ENCODE measurements around the gene CDC73. TPM values are rescaled to one million over a fixed set of nuclear protein-coding genes. Genes with fewer than 3 reads are reported as not detected.
"Not testable (repeated sequence)": the region's sequence is repeated elsewhere in the genome, so short reads cannot be mapped to it uniquely, and the experiment has no call there.

Gene CDC73
- polyA plus RNA-seq, 2 donors, result 6.2 to 14.5 TPM

- H3K9me3 ChIP-seq (ENCODE audit: control insufficient read depth in 2 of 2, insufficient read depth in 1 of 2, low read depth in 1 of 2, low read length in 1 of 2), result no peaks in the 10 kb centered on the region
- no peaks in the 10 kb centered on the region for H3K36me3 ChIP-seq (ENCODE audit: control insufficient read depth in 2 of 2, insufficient read depth in 2 of 2, low read length in 1 of 2)
- H3K27me3 ChIP-seq (ENCODE audit: control insufficient read depth in 1 of 2, insufficient read depth in 2 of 2, low read length in 2 of 2), result no peaks in the 10 kb centered on the region
- no peaks in the 10 kb centered on the region for H3K4me1 ChIP-seq (ENCODE audit: control insufficient read depth in 2 of 2, insufficient read depth in 2 of 2, low read length in 1 of 2)
- no peak overlapping the region for H3K27ac ChIP-seq (ENCODE audit: low read depth in 2 of 2, low read length in 1 of 2)
- H3K4me3 ChIP-seq (ENCODE audit: low read depth in 1 of 2, low read length in 2 of 2), result no peak overlapping the region
- 39 to 48% methylated on average over 6 of the region's 6 CpGs for WGBS, 2 donors
Observed at GRCh38 chr1:193111641-193112090, 10.2 kb upstream of the CDC73 start.

GRCh38 chr1:193113258-193113991 is 8.4 kb upstream of the CDC73 start:
- Histone ChIP-seq H3K9me3 (ENCODE audit: control insufficient read depth in 2 of 2, insufficient read depth in 1 of 2, low read depth in 1 of 2, low read length in 1 of 2) (no peaks in the 10 kb centered on the region), H3K27me3 (ENCODE audit: control insufficient read depth in 1 of 2, insufficient read depth in 2 of 2, low read length in 2 of 2) (no peaks in the 10 kb centered on the region), H3K27ac (ENCODE audit: low read depth in 2 of 2, low read length in 1 of 2) (no peak overlapping the region), H3K4me1 (ENCODE audit: control insufficient read depth in 2 of 2, insufficient read depth in 2 of 2, low read length in 1 of 2) (no peaks in the 10 kb centered on the region), H3K36me3 (ENCODE audit: control insufficient read depth in 2 of 2, insufficient read depth in 2 of 2, low read length in 1 of 2) (no peaks in the 10 kb centered on the region), H3K4me3 (ENCODE audit: low read depth in 1 of 2, low read length in 2 of 2) (no peak overlapping the region)
- 68 to 78% methylated on average over 9 of the region's 9 CpGs for WGBS, 2 donors

GRCh38 chr1:193113992-193114332 is 7.9 kb upstream of the CDC73 start:
- Histone ChIP-seq H3K4me3 (ENCODE audit: low read depth in 1 of 2, low read length in 2 of 2) (no peak overlapping the region), H3K9me3 (ENCODE audit: control insufficient read depth in 2 of 2, insufficient read depth in 1 of 2, low read depth in 1 of 2, low read length in 1 of 2) (no peaks in the 10 kb centered on the region), H3K4me1 (ENCODE audit: control insufficient read depth in 2 of 2, insufficient read depth in 2 of 2, low read length in 1 of 2) (no peaks in the 10 kb centered on the region), H3K36me3 (ENCODE audit: control insufficient read depth in 2 of 2, insufficient read depth in 2 of 2, low read length in 1 of 2) (no peaks in the 10 kb centered on the region), H3K27ac (ENCODE audit: low read depth in 2 of 2, low read length in 1 of 2) (no peak overlapping the region), H3K27me3 (ENCODE audit: control insufficient read depth in 1 of 2, insufficient read depth in 2 of 2, low read length in 2 of 2) (no peaks in the 10 kb centered on the region)

- Histone ChIP-seq H3K4me1 (ENCODE audit: control insufficient read depth in 2 of 2, insufficient read depth in 2 of 2, low read length in 1 of 2) (no peaks in the 10 kb centered on the region), H3K36me3 (ENCODE audit: control insufficient read depth in 2 of 2, insufficient read depth in 2 of 2, low read length in 1 of 2) (no peaks in the 10 kb centered on the region), H3K27ac (ENCODE audit: low read depth in 2 of 2, low read length in 1 of 2) (no peak overlapping the region), H3K27me3 (ENCODE audit: control insufficient read depth in 1 of 2, insufficient read depth in 2 of 2, low read length in 2 of 2) (no peaks in the 10 kb centered on the region), H3K4me3 (ENCODE audit: low read depth in 1 of 2, low read length in 2 of 2) (no peak overlapping the region), H3K9me3 (ENCODE audit: control insufficient read depth in 2 of 2, insufficient read depth in 1 of 2, low read depth in 1 of 2, low read length in 1 of 2) (no peaks in the 10 kb centered on the region)
- whole genome bisulfite sequencing, 2 donors, result 76 to 77% methylated on average over 6 of the region's 6 CpGs
Observed at GRCh38 chr1:193114485-193115095, 7.2 kb upstream of the CDC73 start.

GRCh38 chr1:193115629-193116227 is 6.1 kb upstream of the CDC73 start:
- H3K27me3 ChIP-seq (ENCODE audit: control insufficient read depth in 1 of 2, insufficient read depth in 2 of 2, low read length in 2 of 2), result no peaks in the 10 kb centered on the region
- no peaks in the 10 kb centered on the region for H3K4me1 ChIP-seq (ENCODE audit: control insufficient read depth in 2 of 2, insufficient read depth in 2 of 2, low read length in 1 of 2)
- no peaks in the 10 kb centered on the region for H3K9me3 ChIP-seq (ENCODE audit: control insufficient read depth in 2 of 2, insufficient read depth in 1 of 2, low read depth in 1 of 2, low read length in 1 of 2)
- no peak overlapping the region for H3K4me3 ChIP-seq (ENCODE audit: low read depth in 1 of 2, low read length in 2 of 2)
- H3K36me3 ChIP-seq (ENCODE audit: control insufficient read depth in 2 of 2, insufficient read depth in 2 of 2, low read length in 1 of 2), result no peaks in the 10 kb centered on the region
- H3K27ac ChIP-seq (ENCODE audit: low read depth in 2 of 2, low read length in 1 of 2), result no peak overlapping the region
- 70 to 71% methylated on average over 1 of the region's 1 CpG for WGBS, 2 donors

DNA sequence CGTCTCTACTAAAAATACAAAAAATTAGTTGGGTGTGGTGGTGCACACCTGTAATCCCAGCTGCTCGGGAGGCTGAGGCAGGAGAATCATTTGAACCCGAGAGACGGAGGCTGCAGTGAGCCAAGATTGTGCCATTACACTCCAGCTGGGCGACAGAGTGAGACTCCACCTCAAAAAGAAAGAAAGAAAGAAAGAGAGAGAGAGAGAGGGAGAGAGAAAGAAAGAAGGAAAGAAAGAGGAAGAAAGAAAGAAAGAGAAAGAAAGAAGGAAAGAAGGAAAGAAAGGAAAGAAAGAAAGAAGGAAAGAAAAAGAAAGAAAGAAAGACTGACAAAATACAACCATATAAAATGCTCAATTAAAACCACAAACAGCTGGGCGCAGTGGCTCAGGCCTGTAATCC is 4.7 kb upstream of the CDC73 start:
- H3K9me3 ChIP-seq (ENCODE audit: control insufficient read depth in 2 of 2, insufficient read depth in 1 of 2, low read depth in 1 of 2, low read length in 1 of 2); H3K27me3 ChIP-seq (ENCODE audit: control insufficient read depth in 1 of 2, insufficient read depth in 2 of 2, low read length in 2 of 2); H3K36me3 ChIP-seq (ENCODE audit: control insufficient read depth in 2 of 2, insufficient read depth in 2 of 2, low read length in 1 of 2); H3K4me1 ChIP-seq (ENCODE audit: control insufficient read depth in 2 of 2, insufficient read depth in 2 of 2, low read length in 1 of 2); H3K4me3 ChIP-seq (ENCODE audit: low read depth in 1 of 2, low read length in 2 of 2); H3K27ac ChIP-seq (ENCODE audit: low read depth in 2 of 2, low read length in 1 of 2): not testable (repeated sequence)
- 94 to 96% methylated on average over 6 of the region's 6 CpGs for WGBS, 2 donors

DNA sequence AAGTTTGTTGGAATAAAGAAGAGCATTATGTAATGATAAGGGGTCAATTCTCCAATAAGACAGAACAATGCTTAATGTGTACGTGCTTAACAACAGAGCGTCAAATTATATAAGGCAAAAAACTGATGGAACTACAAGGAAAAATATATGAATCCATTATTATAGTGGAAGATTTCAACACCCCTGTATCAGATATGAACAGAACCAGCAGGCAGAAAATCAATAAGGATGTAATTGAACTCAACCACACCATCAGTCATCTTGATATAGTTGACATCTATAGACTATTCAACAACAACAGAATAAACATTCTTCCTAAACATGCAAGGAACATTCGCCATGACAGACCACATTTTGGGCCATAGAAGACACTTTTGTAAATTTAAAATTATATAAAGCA is 3.6 kb upstream of the CDC73 start:
- H3K9me3 ChIP-seq (ENCODE audit: control insufficient read depth in 2 of 2, insufficient read depth in 1 of 2, low read depth in 1 of 2, low read length in 1 of 2), result no peaks in the 10 kb centered on the region

GRCh38 chr1:193118803-193119730 is 2.8 kb upstream of the CDC73 start:
- Histone ChIP-seq H3K27ac (ENCODE audit: low read depth in 2 of 2, low read length in 1 of 2) (no peak overlapping the region), H3K4me1 (ENCODE audit: control insufficient read depth in 2 of 2, insufficient read depth in 2 of 2, low read length in 1 of 2) (no peaks in the 10 kb centered on the region), H3K27me3 (ENCODE audit: control insufficient read depth in 1 of 2, insufficient read depth in 2 of 2, low read length in 2 of 2) (no peaks in the 10 kb centered on the region), H3K36me3 (ENCODE audit: control insufficient read depth in 2 of 2, insufficient read depth in 2 of 2, low read length in 1 of 2) (no peaks in the 10 kb centered on the region), H3K4me3 (ENCODE audit: low read depth in 1 of 2, low read length in 2 of 2) (no peak overlapping the region), H3K9me3 (ENCODE audit: control insufficient read depth in 2 of 2, insufficient read depth in 1 of 2, low read depth in 1 of 2, low read length in 1 of 2) (no peaks in the 10 kb centered on the region)
- WGBS, 2 donors, result 75 to 89% methylated on average over 4 of the region's 4 CpGs

More for the DNA sequence above, 3.6 kb upstream of the CDC73 start:
- H3K36me3 ChIP-seq (ENCODE audit: control insufficient read depth in 2 of 2, insufficient read depth in 2 of 2, low read length in 1 of 2), result no peaks in the 10 kb centered on the region
- no peaks in the 10 kb centered on the region for H3K4me1 ChIP-seq (ENCODE audit: control insufficient read depth in 2 of 2, insufficient read depth in 2 of 2, low read length in 1 of 2)
- 83 to 86% methylated on average over 3 of the region's 3 CpGs for WGBS, 2 donors
- no peak overlapping the region for H3K4me3 ChIP-seq (ENCODE audit: low read depth in 1 of 2, low read length in 2 of 2)
- no peak overlapping the region for H3K27ac ChIP-seq (ENCODE audit: low read depth in 2 of 2, low read length in 1 of 2)
- H3K27me3 ChIP-seq (ENCODE audit: control insufficient read depth in 1 of 2, insufficient read depth in 2 of 2, low read length in 2 of 2), result no peaks in the 10 kb centered on the region

- no peak overlapping the region for H3K27ac ChIP-seq (ENCODE audit: low read depth in 2 of 2, low read length in 1 of 2)
- H3K4me3 ChIP-seq (ENCODE audit: low read depth in 1 of 2, low read length in 2 of 2), result peak overlapping the region in 1 of 2 donors; percentile 68
- no peaks in the 10 kb centered on the region for H3K27me3 ChIP-seq (ENCODE audit: control insufficient read depth in 1 of 2, insufficient read depth in 2 of 2, low read length in 2 of 2)
- peaks cover 0 to 4% of the 10 kb centered on the region in 2 donors for H3K4me1 ChIP-seq (ENCODE audit: control insufficient read depth in 2 of 2, insufficient read depth in 2 of 2, low read length in 1 of 2)
- H3K9me3 ChIP-seq (ENCODE audit: control insufficient read depth in 2 of 2, insufficient read depth in 1 of 2, low read depth in 1 of 2, low read length in 1 of 2), result no peaks in the 10 kb centered on the region
- WGBS, 2 donors, result 79 to 83% methylated on average over 6 of the region's 6 CpGs
- no peaks in the 10 kb centered on the region for H3K36me3 ChIP-seq (ENCODE audit: control insufficient read depth in 2 of 2, insufficient read depth in 2 of 2, low read length in 1 of 2)
Observed at GRCh38 chr1:193120604-193121166, 1.1 kb upstream of the CDC73 start.
